Measurements from ENCODE around the gene FERD3L. TPM values are rescaled to one million over a fixed set of nuclear protein-coding genes. Genes with fewer than 3 reads are reported as not detected.

The FERD3L gene
- total and polyA plus RNA-seq, 2 of the 8 experiments (the other 6 are each of a cell fraction or from before 2014, with no cell fraction given): not detected

- 0 out of 4 replicates have a peak, but pooled peaks of 1 of the 2 experiments have one; percentile 22 for TF ChIP-seq SIN3A (conservative IDR thresholded peaks at IDR 0.05 in 1 of 2, IDR thresholded peaks at IDR 0.05 in 1 of 2; ENCODE audit: low read depth in 1 of 2, low read length in 2 of 2)
- TF ChIP-seq E2F6 (IDR thresholded peaks at IDR 0.05): no peak
- peak; percentile 58 for TF ChIP-seq EGR1 (IDR thresholded peaks at IDR 0.05; ENCODE audit: borderline replicate concordance, low read depth, low read length)
- TF ChIP-seq EP300 (IDR thresholded peaks at IDR 0.05; ENCODE audit: borderline replicate concordance in 1 of 2, low read depth in 2 of 2, low read length in 2 of 2): no peak
- peak; percentile 72 for TF ChIP-seq SUZ12 (IDR thresholded peaks at IDR 0.05; ENCODE audit: low read length)
- TF ChIP-seq CTBP2 (IDR thresholded peaks at IDR 0.05; ENCODE audit: borderline replicate concordance, insufficient read depth, insufficient read length, low read length): peak; percentile 96
These were observed 1.2 kb downstream of the FERD3L start (continued) for GRCh38 chr7:19143881-19144574.

All from H1 (cell line).